ENCODE measurements around the gene DOP1A. TPM values are rescaled to one million over a fixed set of nuclear protein-coding genes. Genes with fewer than 3 reads are reported as not detected.

Gene DOP1A
- total RNA-seq, 6 donors from 2014 or later: 20.0 to 51.6 (median 25.7) TPM

DNA sequence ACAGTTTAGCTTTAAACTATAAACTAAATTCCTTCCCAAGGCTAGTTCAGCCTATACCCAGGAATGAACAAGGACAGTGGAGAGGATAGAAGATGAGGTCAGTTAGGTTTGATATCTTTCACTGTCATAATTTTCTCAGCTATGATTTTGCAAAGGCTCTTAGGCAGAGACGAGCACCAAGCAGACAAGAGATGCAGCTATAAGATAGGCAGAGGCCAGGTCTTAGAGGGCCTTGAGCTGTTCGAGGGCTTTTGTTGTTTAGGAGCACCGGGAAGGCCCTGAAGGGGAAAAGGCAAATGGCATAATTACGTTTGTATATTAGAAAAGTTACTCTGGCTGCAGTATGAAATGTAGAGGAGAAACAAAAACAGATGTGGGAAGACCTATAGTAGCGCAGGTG lies 59.8 kb downstream of the DOP1A start:
- H3K36me3 ChIP-seq: peaks cover 6 to 90% (median 53%) of the 10 kb centered on the region in 4 donors
- 95 to 97% methylated on average over 5 of the region's 5 CpGs for WGBS, 2 donors

GRCh38 chr6:83127976-83128375 lies 60.5 kb downstream of the DOP1A start:
- no peak overlapping the region for H3K27ac ChIP-seq
- no peak overlapping the region for H3K4me3 ChIP-seq
- no peaks in the 10 kb centered on the region for H3K9me3 ChIP-seq
- peaks cover 6 to 91% (median 53%) of the 10 kb centered on the region in 4 donors for H3K36me3 ChIP-seq
- 97 to 100% methylated on average over 2 of the region's 2 CpGs for WGBS, 2 donors
- no peaks in the 10 kb centered on the region for H3K4me1 ChIP-seq
- no peak for DNase-seq
- TF ChIP-seq CTCF (IDR thresholded peaks at IDR 0.05) (no peak), EP300 (IDR thresholded peaks at IDR 0.05) (no peak), POLR2A (IDR thresholded peaks at IDR 0.05) (no peak), POLR2AphosphoS5 (IDR thresholded peaks at IDR 0.05) (no peak)
- ATAC-seq (ENCODE audit: low FRiP score in 2 of 2): no peak
- H3K27me3 ChIP-seq: no peaks in the 10 kb centered on the region

More for the DNA sequence above, 59.8 kb downstream of the DOP1A start:
- Histone ChIP-seq H3K27ac (no peak overlapping the region), H3K27me3 (no peaks in the 10 kb centered on the region), H3K4me1 (no peaks in the 10 kb centered on the region), H3K4me3 (no peak overlapping the region), H3K9me3 (no peaks in the 10 kb centered on the region)
- ATAC-seq (ENCODE audit: low FRiP score in 2 of 2) (no peak), DNase-seq (no peak)
- TF ChIP-seq POLR2AphosphoS5 (IDR thresholded peaks at IDR 0.05): no peak

- H3K27me3 ChIP-seq: no peaks in the 10 kb centered on the region
- 86 to 94% methylated on average over 3 of the region's 3 CpGs for WGBS, 2 donors
- no peak for ATAC-seq (ENCODE audit: low FRiP score in 2 of 2)
- no peak for TF ChIP-seq EP300 (IDR thresholded peaks at IDR 0.05)
- TF ChIP-seq POLR2A (IDR thresholded peaks at IDR 0.05): no peak
- no peak for TF ChIP-seq CTCF (IDR thresholded peaks at IDR 0.05)
- no peak for TF ChIP-seq POLR2AphosphoS5 (IDR thresholded peaks at IDR 0.05)
- no peak overlapping the region for H3K4me3 ChIP-seq
- peaks cover 3 to 79% (median 36%) of the 10 kb centered on the region in 4 donors for H3K36me3 ChIP-seq
- DNase-seq: no peak
- H3K27ac ChIP-seq: no peak overlapping the region
- H3K9me3 ChIP-seq: no peaks in the 10 kb centered on the region
- no peaks in the 10 kb centered on the region for H3K4me1 ChIP-seq
Measured at GRCh38 chr6:83132121-83132520, 64.7 kb downstream of the DOP1A start.

DNA sequence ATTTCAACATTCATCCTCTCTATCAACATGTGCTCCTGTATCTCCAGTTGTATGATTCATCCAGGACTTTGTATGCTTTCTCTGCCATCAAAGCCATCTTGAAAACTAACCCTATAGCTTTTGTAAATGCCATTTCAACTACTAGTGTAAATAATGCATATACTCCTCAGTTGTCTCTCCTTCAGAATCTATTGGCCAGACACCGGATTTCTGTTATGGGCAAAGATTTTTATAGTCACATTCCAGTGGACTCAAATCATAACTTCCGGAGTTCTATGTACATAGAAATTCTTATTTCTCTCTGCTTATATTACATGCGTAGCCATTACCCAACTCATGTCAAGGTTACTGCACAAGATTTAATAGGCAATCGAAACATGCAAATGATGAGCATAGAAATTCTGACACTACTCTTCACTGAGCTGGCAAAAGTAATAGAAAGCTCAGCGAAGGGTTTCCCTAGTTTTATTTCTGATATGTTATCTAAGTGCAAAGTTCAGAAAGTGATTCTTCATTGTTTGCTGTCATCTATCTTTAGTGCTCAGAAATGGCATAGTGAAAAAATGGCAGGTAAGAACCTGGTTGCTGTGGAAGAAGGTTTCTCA lies 70.7 kb downstream of the DOP1A start:
- H3K9me3 ChIP-seq: no peaks in the 10 kb centered on the region
- H3K36me3 ChIP-seq: peaks cover 0 to 77% (median 34%) of the 10 kb centered on the region in 4 donors
- no peak overlapping the region for H3K27ac ChIP-seq
- no peaks in the 10 kb centered on the region for H3K4me1 ChIP-seq
- 97% methylated on average over 5 of the region's 5 CpGs for WGBS, 2 donors
- TF ChIP-seq POLR2AphosphoS5 (IDR thresholded peaks at IDR 0.05): no peak
- no peak for TF ChIP-seq POLR2A (IDR thresholded peaks at IDR 0.05)
- TF ChIP-seq CTCF (IDR thresholded peaks at IDR 0.05): no peak
- no peak for TF ChIP-seq EP300 (IDR thresholded peaks at IDR 0.05)
- DNase-seq (no peak), ATAC-seq (ENCODE audit: low FRiP score in 2 of 2) (no peak)
- H3K27me3 ChIP-seq: no peaks in the 10 kb centered on the region
- H3K4me3 ChIP-seq: no peak overlapping the region

DNA sequence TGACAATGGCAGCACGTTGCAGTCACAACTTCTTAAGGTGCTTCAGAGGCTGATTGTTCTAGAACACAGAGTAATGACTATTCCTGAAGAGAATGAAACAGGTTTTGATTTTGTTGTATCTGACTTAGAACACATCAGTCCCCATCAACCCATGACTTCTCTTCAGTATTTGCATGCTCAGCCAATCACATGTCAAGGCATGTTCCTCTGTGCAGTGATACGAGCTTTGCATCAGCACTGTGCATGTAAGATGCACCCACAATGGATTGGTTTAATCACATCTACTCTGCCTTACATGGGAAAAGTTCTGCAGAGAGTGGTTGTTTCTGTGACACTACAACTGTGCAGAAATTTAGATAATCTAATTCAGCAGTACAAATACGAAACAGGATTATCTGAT lies 71.3 kb downstream of the DOP1A start:
- ATAC-seq (ENCODE audit: low FRiP score in 2 of 2): no peak
- H3K4me1 ChIP-seq: no peaks in the 10 kb centered on the region
- WGBS, 2 donors: 81 to 94% methylated on average over 3 of the region's 3 CpGs
- no peak for DNase-seq
- no peak for TF ChIP-seq POLR2AphosphoS5 (IDR thresholded peaks at IDR 0.05)
- no peak for TF ChIP-seq CTCF (IDR thresholded peaks at IDR 0.05)
- no peak for TF ChIP-seq POLR2A (IDR thresholded peaks at IDR 0.05)
- no peak for TF ChIP-seq EP300 (IDR thresholded peaks at IDR 0.05)
- peaks cover 0 to 82% (median 34%) of the 10 kb centered on the region in 4 donors for H3K36me3 ChIP-seq
- no peaks in the 10 kb centered on the region for H3K27me3 ChIP-seq
- H3K4me3 ChIP-seq: no peak overlapping the region
- H3K9me3 ChIP-seq: no peaks in the 10 kb centered on the region
- H3K27ac ChIP-seq: no peak overlapping the region
